T-helper 1 cell treated with Interleukin-12 subunit alpha and Interleukin-12 subunit beta and Interleukin-4 antibody, amounts not matched to agents 30 ng/mL and 1 ng/mL, for 36 hours (primary cell): ENCODE measurements around the gene RELB. TPM values are rescaled to one million over a fixed set of nuclear protein-coding genes. Genes with fewer than 3 reads are reported as not detected.

Source experiments
- intact Hi-C: fragments of 100-400 bp; cut with micrococcal nuclease; formaldehyde crosslinking; loops from one replicate; pipeline ENCODE4 v1.15.1; 2024
- total RNA-seq: library from RNA; stranded (reverse); gene quantifications from 2 replicates; pipeline ENCODE4 v1.2.3, GENCODE V29; 2022

RELB gene
- total RNA-seq, 1 donor from 2014 or later: 111 TPM

GRCh38 chr19:45076851-45077730 is 75.8 kb downstream of the RELB start:
- intact Hi-C loops: loop anchor here (1.0 to 5.0 kb wide), 4 partner anchors 38 to 174 kb away; partner anchors contain the start of genes BLOC1S3, CLASRP, MARK4 and RELB

GRCh38 chr19:45078390-45079062 is 77.3 kb downstream of the RELB start:
- intact Hi-C loops: loop anchor here (1.0 to 5.0 kb wide), 4 partner anchors 9 to 76 kb away; partner anchors contain the start of gene RELB

- intact Hi-C loops: loop anchor here (1.0 to 5.0 kb wide), 4 partner anchors 8 to 77 kb away; partner anchors contain the start of gene RELB
Observed at GRCh38 chr19:45079063-45079910, 78.0 kb downstream of the RELB start, which contains the start of gene GEMIN7. TSS of gene GEMIN7 (plus strand) at chr19:45079260. CDS start at chr19:45090115, 10,855 bp downstream.

DNA sequence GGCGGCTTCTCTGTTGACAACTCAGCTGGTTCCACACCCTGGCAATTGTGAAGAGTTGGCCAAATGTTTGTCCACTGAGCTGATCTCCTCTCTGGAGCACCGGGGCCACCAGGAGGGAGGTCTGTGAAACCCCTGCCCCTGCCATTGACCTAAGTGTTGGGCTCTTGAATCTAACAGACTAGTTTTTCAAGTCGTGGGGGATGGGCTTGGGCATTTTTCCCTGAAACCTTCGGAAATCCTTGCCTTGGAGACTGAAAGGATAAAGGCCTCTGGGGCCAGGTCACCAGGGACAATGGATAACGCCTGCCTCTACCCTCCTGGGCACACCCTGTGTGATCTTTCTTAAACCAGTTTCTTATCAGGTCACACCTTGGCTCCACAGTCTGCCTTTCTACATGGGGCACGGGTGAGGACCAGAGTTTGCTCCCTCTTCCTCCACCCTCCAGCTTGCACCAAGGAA is 78.7 kb downstream of the RELB start:
- intact Hi-C loops: loop anchor here (1.0 to 5.0 kb wide), 4 partner anchors 7 to 78 kb away; partner anchors contain the start of gene RELB

DNA sequence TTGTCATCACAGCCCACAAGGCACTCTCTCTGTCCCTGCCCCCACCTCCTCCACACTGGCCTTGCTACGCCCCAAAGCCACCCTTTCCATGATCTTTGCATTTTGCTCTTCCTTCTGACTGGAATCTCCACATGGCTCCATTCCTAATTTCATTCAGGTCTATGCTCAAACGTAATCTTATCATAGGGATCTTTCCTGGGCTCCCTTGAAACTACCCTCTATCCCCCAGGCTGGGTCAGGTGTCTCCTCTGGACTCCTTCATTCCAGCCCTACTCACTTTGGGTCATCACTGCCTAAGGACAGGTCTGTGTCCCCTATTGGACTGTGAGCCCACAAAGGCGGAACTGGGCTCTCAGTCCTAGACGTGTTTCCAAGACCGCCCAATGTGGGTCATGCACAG is 80.9 kb downstream of the RELB start:
- intact Hi-C loops: no loop called here

DNA sequence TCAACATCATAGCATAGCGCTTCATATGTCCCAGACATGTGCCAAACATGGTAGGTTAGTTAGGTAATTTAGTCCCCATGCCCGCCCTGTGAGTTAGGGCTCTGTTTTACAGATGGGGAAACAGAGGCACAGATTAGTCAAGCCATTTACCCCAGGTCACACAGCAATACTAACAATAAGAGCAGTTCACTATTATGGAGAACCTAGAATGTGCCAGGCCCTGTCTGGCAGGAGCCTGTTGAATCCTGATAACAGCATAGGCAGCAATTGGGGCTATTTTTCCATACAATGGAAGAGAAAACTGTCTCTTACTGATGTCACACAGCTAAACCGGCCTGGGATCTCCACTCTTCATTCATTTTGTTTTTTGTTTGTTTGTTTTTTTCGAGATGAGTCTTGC is 85.2 kb downstream of the RELB start:
- intact Hi-C loops: no loop called here

- intact Hi-C loops: loop anchor here (1.0 kb wide), 1 partner anchor 8 kb away; the partner anchor contains the start of gene GEMIN7
Observed at GRCh38 chr19:45087531-45087930, 86.3 kb downstream of the RELB start.

Other genes with a start within 250 kb of the RELB start
- not detected in 2 replicates for gene CBLC, start 223.6 kb upstream of the RELB start, total RNA-seq
- not detected in 2 replicates for gene BCAM, start 192.4 kb upstream of the RELB start, total RNA-seq
- 0.34 TPM in 1 of 2 replicates, not detected in the other for gene NECTIN2, start 155.2 kb upstream of the RELB start, total RNA-seq
- 81.6 and 85.4 TPM in 2 replicates for gene TOMM40, start 110.2 kb upstream of the RELB start, total RNA-seq
- gene APOE, start 95.7 kb upstream of the RELB start, total RNA-seq: 0.37 and 0.39 TPM in 2 replicates
- gene APOC1, start 86.9 kb upstream of the RELB start, total RNA-seq: 2.1 TPM in 1 of 2 replicates, not detected in the other
- not detected in 2 replicates for gene APOC4, start 59.2 kb upstream of the RELB start, total RNA-seq
- not detected in 2 replicates for gene APOC2, start 55.4 kb upstream of the RELB start, total RNA-seq
- gene CLPTM1, start 46.1 kb upstream of the RELB start, total RNA-seq: 93.8 and 98.0 TPM in 2 replicates
- 84.7 and 99.9 TPM in 2 replicates for gene CLASRP, start 37.6 kb downstream of the RELB start, total RNA-seq
- 1.8 and 2.3 TPM in 2 replicates for gene ZNF296, start 75.0 kb downstream of the RELB start, total RNA-seq
- 31.2 and 35.2 TPM in 2 replicates for gene GEMIN7, start 77.8 kb downstream of the RELB start, total RNA-seq
- gene PPP1R37, start 91.7 kb downstream of the RELB start, total RNA-seq: 19.2 and 21.5 TPM in 2 replicates
- gene NKPD1, start 159.5 kb downstream of the RELB start, total RNA-seq: 0.07 and 0.22 TPM in 2 replicates
- 38.9 and 46.3 TPM in 2 replicates for gene TRAPPC6A, start 176.8 kb downstream of the RELB start, total RNA-seq
- gene BLOC1S3, start 177.3 kb downstream of the RELB start, total RNA-seq: 14.8 and 15.3 TPM in 2 replicates
- not detected in 2 replicates for gene EXOC3L2, start 243.9 kb downstream of the RELB start, total RNA-seq
- gene MARK4, start 249.8 kb downstream of the RELB start, total RNA-seq: 25.8 and 29.4 TPM in 2 replicates